PC-9 (cell line): Measurements from ENCODE around the gene RNF141. TPM values are rescaled to one million over a fixed set of nuclear protein-coding genes. Genes with fewer than 3 reads are reported as not detected.

Experiments
- BruUV-seq: library from RNA; stranded (reverse); fragments of 400-500 nt; replicated peaks from 2 replicates; lab custom pipeline; 2021; lab: Mats Ljungman, UMichigan
- CTCF ChIA-PET: fragments of 300-600 bp; sonication (Branson Sonifier 250); formaldehyde crosslinking; loops from one replicate; lab custom pipeline; 2022; ENCODE audit warnings: antibody characterized with exemption; lab: Charles Lee
- POLR2A ChIA-PET: fragments of 300-600 bp; sonication (Branson Sonifier 250); formaldehyde crosslinking; loops from one replicate; lab custom pipeline; 2022; ENCODE audit warnings: antibody characterized with exemption; ENCODE audit not compliant: unreplicated experiment; lab: Charles Lee
- DNase-seq, 2 experiments: peaks; one replicate each; pipeline versions ENCODE4 v3.0.0 to v3.0.0-alpha.2; 2015 to 2022; ENCODE audit warnings: mixed read lengths in 1 of 2
- H2AFZ ChIP-seq: fragments of 200-600 bp; sonication (generic); 2 replicates; pipeline ENCODE4 v1.8.1; 2017; ENCODE audit warnings: antibody characterized with exemption
- H3F3A ChIP-seq: fragments of 200-600 bp; sonication (generic); 2 replicates; pipeline ENCODE4 v1.8.1; 2017; ENCODE audit warnings: antibody characterized with exemption, mild to moderate bottlenecking, low read depth; ENCODE audit not compliant: insufficient read depth
- H3K27ac ChIP-seq: fragments of 200-600 bp; sonication (generic); 2 replicates; pipeline ENCODE4 v1.6.1; 2016; ENCODE audit warnings: mixed run types
- H3K27me3 ChIP-seq: fragments of 200-600 bp; sonication (generic); 2 replicates; pipeline ENCODE4 v1.6.1; 2016; ENCODE audit warnings: low read depth, mixed run types; ENCODE audit not compliant: insufficient read depth
- H3K36me3 ChIP-seq: fragments of 200-600 bp; sonication (generic); 2 replicates; pipeline ENCODE4 v1.6.1; 2016; ENCODE audit warnings: low read depth, mixed run types
- H3K4me1 ChIP-seq: fragments of 200-600 bp; sonication (generic); replicated peaks from 2 replicates; pipeline ENCODE4 v1.6.1; 2016; ENCODE audit warnings: mixed run types; ENCODE audit not compliant: insufficient read depth
- H3K4me2 ChIP-seq: fragments of 200-600 bp; sonication (generic); 2 replicates; pipeline ENCODE4 v1.6.1; 2017; ENCODE audit warnings: mixed run types
- H3K4me3 ChIP-seq: fragments of 200-600 bp; sonication (generic); 2 replicates; pipeline ENCODE4 v1.6.1; 2016; ENCODE audit warnings: mixed run types
- H3K79me2 ChIP-seq: fragments of 200-600 bp; sonication (generic); 2 replicates; pipeline ENCODE4 v1.6.1; 2017; ENCODE audit warnings: low read depth, mixed run types
- H3K9me2 ChIP-seq: fragments of 200-600 bp; sonication (generic); 2 replicates; pipeline ENCODE4 v1.8.1; 2017; ENCODE audit warnings: mild to moderate bottlenecking; ENCODE audit not compliant: insufficient read depth
- H3K9me3 ChIP-seq: fragments of 200-600 bp; sonication (generic); 2 replicates; pipeline ENCODE4 v1.8.1; 2016; ENCODE audit warnings: low read depth; ENCODE audit not compliant: insufficient read depth
- H4K20me1 ChIP-seq: fragments of 200-600 bp; sonication (generic); 2 replicates; pipeline ENCODE4 v1.8.1; 2017; ENCODE audit not compliant: insufficient read depth
- EZH2 ChIP-seq: fragments of 200-600 bp; sonication (generic); IDR thresholded peaks from 2 replicates; pipeline ENCODE4 v1.8.0; 2017; ENCODE audit warnings: antibody characterized with exemption, low read depth
- intact Hi-C: fragments of 100-400 bp; cut with micrococcal nuclease; formaldehyde crosslinking; loops from one replicate; pipeline ENCODE4 v1.10.0; 2022; ENCODE audit not compliant: unreplicated experiment
- total RNA-seq: library from RNA; stranded (reverse); gene quantifications from 2 replicates; pipeline ENCODE4 v1.2.3, GENCODE V29; 2021
- TF ChIP-seq, protein P1 (sequence below): fragments of 200-600 bp; sonication (generic); conservative IDR thresholded peaks from 2 replicates; pipeline ENCODE4 v1.6.1; 2017; ENCODE audit warnings: mixed run types, antibody characterized with exemption, mild to moderate bottlenecking, moderate library complexity

The RNF141 gene
- total RNA-seq, 1 experiment from 2014 or later = 36.8 TPM

DNA sequence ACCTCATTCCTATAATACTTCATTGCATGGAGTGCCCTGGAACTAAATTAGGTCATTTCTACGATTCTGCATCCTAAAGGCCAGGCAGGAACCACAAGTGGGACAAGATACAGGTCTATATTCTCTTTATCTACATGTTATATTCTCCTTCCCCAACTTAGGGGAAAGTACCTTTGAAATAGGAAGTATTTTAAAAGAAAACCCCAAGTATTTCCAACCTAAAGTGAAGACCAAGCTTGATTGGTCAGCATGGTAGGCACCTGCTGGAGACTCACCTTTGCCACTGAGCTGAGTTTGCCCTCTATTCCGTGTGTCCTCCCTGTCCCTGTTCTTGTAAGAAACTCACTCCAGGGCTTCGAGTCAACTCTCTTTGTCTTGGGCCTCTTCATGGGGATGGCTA lies 38.7 kb upstream of the RNF141 start:
- Histone ChIP-seq H3K9me3 (no peaks in the 10 kb centered on the region), H3K9me2 (no peaks in the 10 kb centered on the region), H3K27ac (no peak overlapping the region), H3K27me3 (no peaks in the 10 kb centered on the region), H3K36me3 (no peaks in the 10 kb centered on the region), H3K4me1 (peaks cover 8% of the 10 kb centered on the region), H3F3A (no peaks in the 10 kb centered on the region), H3K4me3 (no peak overlapping the region), H2AFZ (no peak overlapping the region), H4K20me1 (no peaks in the 10 kb centered on the region), H3K4me2 (no peak overlapping the region), H3K79me2 (no peaks in the 10 kb centered on the region)
- TF ChIP-seq, protein P1, sequence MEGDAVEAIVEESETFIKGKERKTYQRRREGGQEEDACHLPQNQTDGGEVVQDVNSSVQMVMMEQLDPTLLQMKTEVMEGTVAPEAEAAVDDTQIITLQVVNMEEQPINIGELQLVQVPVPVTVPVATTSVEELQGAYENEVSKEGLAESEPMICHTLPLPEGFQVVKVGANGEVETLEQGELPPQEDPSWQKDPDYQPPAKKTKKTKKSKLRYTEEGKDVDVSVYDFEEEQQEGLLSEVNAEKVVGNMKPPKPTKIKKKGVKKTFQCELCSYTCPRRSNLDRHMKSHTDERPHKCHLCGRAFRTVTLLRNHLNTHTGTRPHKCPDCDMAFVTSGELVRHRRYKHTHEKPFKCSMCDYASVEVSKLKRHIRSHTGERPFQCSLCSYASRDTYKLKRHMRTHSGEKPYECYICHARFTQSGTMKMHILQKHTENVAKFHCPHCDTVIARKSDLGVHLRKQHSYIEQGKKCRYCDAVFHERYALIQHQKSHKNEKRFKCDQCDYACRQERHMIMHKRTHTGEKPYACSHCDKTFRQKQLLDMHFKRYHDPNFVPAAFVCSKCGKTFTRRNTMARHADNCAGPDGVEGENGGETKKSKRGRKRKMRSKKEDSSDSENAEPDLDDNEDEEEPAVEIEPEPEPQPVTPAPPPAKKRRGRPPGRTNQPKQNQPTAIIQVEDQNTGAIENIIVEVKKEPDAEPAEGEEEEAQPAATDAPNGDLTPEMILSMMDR = no peak
- TF ChIP-seq EZH2 = no peak
- ChIA-PET POLR2A (interaction anchor here (0.6 kb wide), 1 partner anchor 13 kb away, joined by 3 read pairs; no protein-coding TSS in a partner anchor), CTCF (no interaction called here)
- no peak for DNase-seq
- BruUV-seq = no TSS peak
- intact Hi-C loops = no loop called here

DNA sequence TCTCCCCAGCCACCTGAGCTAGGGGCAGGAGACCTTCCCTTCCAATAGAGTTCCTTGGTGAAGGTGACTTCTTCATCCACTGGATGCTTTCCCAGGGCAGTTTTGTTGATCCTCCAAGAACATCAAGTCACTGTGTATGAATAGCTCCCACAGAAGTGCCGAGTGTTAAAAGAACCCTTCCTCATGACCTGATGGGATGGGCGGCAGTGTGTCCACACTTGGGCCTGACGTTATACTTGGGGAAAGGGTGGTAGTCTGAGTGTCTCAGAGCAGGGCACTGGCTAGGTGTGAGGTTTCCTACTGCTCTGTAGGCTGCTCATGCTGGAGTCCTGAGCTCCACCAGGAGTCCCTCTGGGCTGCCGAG lies 35.0 kb upstream of the RNF141 start:
- TF ChIP-seq EZH2 = no peak
- TF ChIP-seq, protein P1 = no peak
- intact Hi-C loops = no loop called here
- no TSS peak for BruUV-seq
- no peak for DNase-seq
- Histone ChIP-seq H3K9me3 (no peaks in the 10 kb centered on the region), H3K79me2 (no peaks in the 10 kb centered on the region), H4K20me1 (no peaks in the 10 kb centered on the region), H3K36me3 (no peaks in the 10 kb centered on the region), H3K27ac (no peak overlapping the region), H3K4me3 (no peak overlapping the region), H3F3A (no peaks in the 10 kb centered on the region), H2AFZ (no peak overlapping the region), H3K9me2 (no peaks in the 10 kb centered on the region), H3K4me2 (no peak overlapping the region), H3K27me3 (no peaks in the 10 kb centered on the region), H3K4me1 (peaks cover under 1% of the 10 kb centered on the region; the same call in 1 of the 2 replicates)
- ChIA-PET POLR2A (interaction anchor here (0.8 kb wide), 1 partner anchor 16 kb away, joined by 10 read pairs; no protein-coding TSS in a partner anchor), CTCF (no interaction called here)

DNA sequence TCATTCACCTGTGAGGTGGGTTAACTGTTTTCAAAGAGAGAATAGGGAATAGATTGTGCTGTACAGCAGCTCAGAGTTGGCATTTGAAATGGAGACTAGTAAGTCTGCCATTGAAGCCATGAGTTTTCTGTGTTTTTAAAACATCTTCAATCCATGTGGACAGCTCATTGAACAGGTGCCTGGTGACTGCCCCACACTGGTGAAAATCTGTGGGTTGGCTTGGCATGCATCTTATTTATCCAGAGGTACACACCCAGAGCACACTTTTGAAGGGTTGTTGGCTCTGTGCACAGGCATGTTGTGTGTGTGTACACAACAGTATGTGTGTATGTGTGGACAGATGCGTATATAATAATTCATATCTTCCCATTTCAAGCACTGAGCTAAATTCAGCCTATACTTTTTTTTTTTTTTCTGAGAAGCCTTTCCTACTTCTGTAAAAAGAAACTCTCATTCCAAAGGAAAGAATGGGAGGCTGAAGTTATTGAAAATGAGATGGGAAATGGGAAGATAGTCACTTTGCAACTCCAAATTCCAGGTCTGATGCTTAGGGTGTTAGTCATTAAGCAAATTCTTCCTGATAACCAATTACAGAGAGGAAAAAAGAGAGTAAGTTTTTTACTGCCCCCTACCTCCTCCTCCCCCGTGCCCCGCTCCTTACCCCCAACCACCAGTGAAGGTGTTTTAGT lies 34.5 kb upstream of the RNF141 start:
- Histone ChIP-seq H3K27ac (no peak overlapping the region), H3K4me2 (no peak overlapping the region), H4K20me1 (no peaks in the 10 kb centered on the region), H2AFZ (no peak overlapping the region), H3K9me3 (no peaks in the 10 kb centered on the region), H3K4me1 (no peaks in the 10 kb centered on the region), H3K36me3 (no peaks in the 10 kb centered on the region), H3K4me3 (no peak overlapping the region), H3F3A (no peaks in the 10 kb centered on the region), H3K9me2 (no peaks in the 10 kb centered on the region), H3K27me3 (no peaks in the 10 kb centered on the region), H3K79me2 (no peaks in the 10 kb centered on the region)
- TF ChIP-seq, protein P1 = no peak
- TF ChIP-seq EZH2 = no peak
- DNase-seq = no peak
- BruUV-seq = no TSS peak
- POLR2A ChIA-PET = interaction anchor here (0.6 to 0.8 kb wide), 2 partner anchors 10 to 16 kb away, joined by 6 to 10 read pairs; no protein-coding TSS in a partner anchor
- intact Hi-C loops = no loop called here
- CTCF ChIA-PET = interaction anchor here (1.5 kb wide), 1 partner anchor 9 kb away, joined by 3 read pairs; no protein-coding TSS in a partner anchor
